ENCODE results near the gene STAMBPL1.

The STAMBPL1 gene

DNA sequence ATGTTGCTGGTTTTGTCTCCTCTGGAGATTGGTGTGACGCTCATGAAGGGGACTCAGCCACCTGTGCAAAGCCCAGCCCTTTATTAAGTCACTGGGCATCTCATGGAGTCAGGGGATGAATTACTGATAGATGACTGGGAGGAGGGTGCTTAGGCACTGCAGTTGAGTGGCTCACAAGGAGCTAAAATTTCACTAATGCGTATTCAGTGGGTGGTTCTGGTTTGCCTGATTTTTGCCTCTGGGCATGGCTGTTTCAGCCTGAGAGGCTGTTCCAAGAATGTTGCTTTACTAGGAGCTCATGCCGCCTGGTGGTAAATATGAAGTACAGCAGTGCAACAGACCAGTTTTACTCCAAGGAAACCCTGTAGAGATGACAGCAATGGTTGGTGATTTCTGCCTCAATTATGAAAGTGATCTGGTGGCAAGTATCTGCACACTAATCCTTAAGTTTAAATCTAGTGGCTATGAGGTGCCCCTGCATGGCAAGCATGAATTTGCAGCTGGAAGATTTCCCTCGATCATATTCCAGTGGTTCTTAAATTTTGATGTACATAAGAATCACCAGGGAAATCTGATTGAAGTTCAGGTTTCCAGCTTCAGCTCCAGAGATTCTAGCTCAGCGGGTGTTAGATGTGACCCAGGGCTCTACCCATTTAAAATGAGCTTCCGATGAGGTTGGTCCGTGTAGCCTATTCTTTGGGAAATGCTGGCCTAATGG, 52.7 kb downstream of the STAMBPL1 start:
- Mint-ChIP-seq H3K36me3 (ENCODE audit: low read depth) (no peaks in the 10 kb centered on the region), H3K4me3 (no peak overlapping the region), H3K27ac (no peak overlapping the region), H3K4me1 (peaks cover 22% of the 10 kb centered on the region), H3K27me3 (ENCODE audit: low read depth, poor library complexity) (peaks cover 2% of the 10 kb centered on the region), H3K9me3 (no peaks in the 10 kb centered on the region)
- TF ChIP-seq, protein P1, sequence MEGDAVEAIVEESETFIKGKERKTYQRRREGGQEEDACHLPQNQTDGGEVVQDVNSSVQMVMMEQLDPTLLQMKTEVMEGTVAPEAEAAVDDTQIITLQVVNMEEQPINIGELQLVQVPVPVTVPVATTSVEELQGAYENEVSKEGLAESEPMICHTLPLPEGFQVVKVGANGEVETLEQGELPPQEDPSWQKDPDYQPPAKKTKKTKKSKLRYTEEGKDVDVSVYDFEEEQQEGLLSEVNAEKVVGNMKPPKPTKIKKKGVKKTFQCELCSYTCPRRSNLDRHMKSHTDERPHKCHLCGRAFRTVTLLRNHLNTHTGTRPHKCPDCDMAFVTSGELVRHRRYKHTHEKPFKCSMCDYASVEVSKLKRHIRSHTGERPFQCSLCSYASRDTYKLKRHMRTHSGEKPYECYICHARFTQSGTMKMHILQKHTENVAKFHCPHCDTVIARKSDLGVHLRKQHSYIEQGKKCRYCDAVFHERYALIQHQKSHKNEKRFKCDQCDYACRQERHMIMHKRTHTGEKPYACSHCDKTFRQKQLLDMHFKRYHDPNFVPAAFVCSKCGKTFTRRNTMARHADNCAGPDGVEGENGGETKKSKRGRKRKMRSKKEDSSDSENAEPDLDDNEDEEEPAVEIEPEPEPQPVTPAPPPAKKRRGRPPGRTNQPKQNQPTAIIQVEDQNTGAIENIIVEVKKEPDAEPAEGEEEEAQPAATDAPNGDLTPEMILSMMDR (IDR thresholded peaks at IDR 0.05) = peak; percentile 79
- DNase-seq = peak; percentile 45

GRCh38 chr10:88933564-88933963, 53.5 kb downstream of the STAMBPL1 start:
- Mint-ChIP-seq H3K4me3 (no peak overlapping the region), H3K36me3 (ENCODE audit: low read depth) (no peaks in the 10 kb centered on the region), H3K27me3 (ENCODE audit: low read depth, poor library complexity) (peaks cover 2% of the 10 kb centered on the region), H3K4me1 (peaks cover 22% of the 10 kb centered on the region), H3K27ac (no peak overlapping the region), H3K9me3 (no peaks in the 10 kb centered on the region)
- DNase-seq = no peak
- TF ChIP-seq, protein P1 (IDR thresholded peaks at IDR 0.05) = no peak

DNA sequence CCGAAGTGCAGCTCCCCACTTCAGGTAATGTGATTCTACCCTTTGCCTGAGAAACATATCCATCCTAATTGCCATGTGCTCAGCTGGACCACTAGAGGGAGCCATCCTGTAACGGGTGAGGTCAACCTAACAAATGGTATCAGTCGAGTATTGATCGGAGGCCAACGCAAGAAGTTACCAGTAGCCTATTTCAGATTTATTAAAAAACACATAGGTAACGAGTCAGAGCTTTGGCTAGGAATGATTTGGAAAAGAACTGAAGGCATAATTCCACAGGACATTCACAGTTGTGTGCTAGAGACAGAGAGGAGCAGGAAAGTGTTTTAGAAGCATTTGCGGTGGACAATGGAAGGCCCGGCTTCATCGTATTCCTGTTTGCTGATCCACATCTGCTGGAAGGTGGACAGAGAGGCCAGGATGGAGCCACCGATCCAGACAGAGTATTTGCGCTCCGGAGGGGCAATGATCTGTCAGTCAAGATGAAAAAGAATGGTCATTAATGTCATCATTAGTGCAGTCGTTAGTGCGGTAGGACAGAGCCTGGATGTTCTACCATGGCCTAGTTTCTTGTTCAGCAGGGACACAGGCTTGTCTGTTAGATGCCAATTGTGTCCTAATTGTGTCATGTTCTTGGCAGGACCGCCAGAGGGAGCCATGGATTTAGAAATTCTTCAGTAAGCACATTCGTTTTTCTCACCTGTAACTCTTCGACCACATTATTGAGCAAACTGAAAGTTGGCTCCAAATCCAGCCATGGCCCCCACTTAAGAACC, 55.0 kb downstream of the STAMBPL1 start:
- H3K4me3 Mint-ChIP-seq = no peak overlapping the region
- peaks cover 2% of the 10 kb centered on the region for H3K27me3 Mint-ChIP-seq (ENCODE audit: low read depth, poor library complexity)
- H3K4me1 Mint-ChIP-seq = peaks cover 22% of the 10 kb centered on the region
- DNase-seq = peak; percentile 64
- H3K9me3 Mint-ChIP-seq = no peaks in the 10 kb centered on the region
- no peaks in the 10 kb centered on the region for H3K36me3 Mint-ChIP-seq (ENCODE audit: low read depth)
- TF ChIP-seq, protein P1 (IDR thresholded peaks at IDR 0.05) = peak; percentile 71
- H3K27ac Mint-ChIP-seq = no peak overlapping the region

- TF ChIP-seq, protein P1 (IDR thresholded peaks at IDR 0.05) = no peak
- peaks cover 6% of the 10 kb centered on the region for H3K27me3 Mint-ChIP-seq (ENCODE audit: low read depth, poor library complexity)
- H3K4me3 Mint-ChIP-seq = no peak overlapping the region
- H3K4me1 Mint-ChIP-seq = peaks cover 17% of the 10 kb centered on the region
- no peaks in the 10 kb centered on the region for H3K9me3 Mint-ChIP-seq
- no peaks in the 10 kb centered on the region for H3K36me3 Mint-ChIP-seq (ENCODE audit: low read depth)
- no peak overlapping the region for H3K27ac Mint-ChIP-seq
- no peak for DNase-seq
These were observed 56.6 kb downstream of the STAMBPL1 start for GRCh38 chr10:88936656-88937055.

DNA sequence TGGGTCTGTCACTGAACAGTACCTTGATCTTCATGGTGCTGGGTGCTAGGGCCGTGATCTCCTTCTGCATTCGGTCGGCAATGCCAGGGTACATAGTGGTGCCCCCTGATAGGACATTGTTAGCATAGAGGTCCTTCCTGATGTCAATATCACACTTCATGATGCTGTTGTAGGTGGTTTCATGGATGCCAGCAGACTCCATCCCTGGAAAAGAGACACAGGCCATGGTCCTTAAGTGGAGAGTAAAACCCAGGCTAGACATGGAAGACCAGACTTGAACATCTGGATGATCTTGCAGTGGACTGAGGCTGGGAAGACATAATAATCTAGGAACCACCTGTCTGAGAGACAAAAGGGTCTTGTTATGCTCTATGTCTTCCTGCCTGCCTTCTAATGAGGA, 58.0 kb downstream of the STAMBPL1 start:
- H3K36me3 Mint-ChIP-seq (ENCODE audit: low read depth) = no peaks in the 10 kb centered on the region
- TF ChIP-seq, protein P1 (IDR thresholded peaks at IDR 0.05) = no peak

More for the DNA sequence above, 58.0 kb downstream of the STAMBPL1 start:
- no peak for DNase-seq
- H3K27me3 Mint-ChIP-seq (ENCODE audit: low read depth, poor library complexity) = peaks cover 6% of the 10 kb centered on the region
- no peaks in the 10 kb centered on the region for H3K9me3 Mint-ChIP-seq
- no peak overlapping the region for H3K27ac Mint-ChIP-seq
- H3K4me1 Mint-ChIP-seq = peaks cover 9% of the 10 kb centered on the region
- H3K4me3 Mint-ChIP-seq = no peak overlapping the region
